RWPE2 (cell line): ENCODE results near the gene NDUFB4.
"Not testable (repeated sequence)": the region's sequence is repeated elsewhere in the genome, so short reads cannot be mapped to it uniquely, and the experiment has no call there.

Source experiments
- ATAC-seq: fragments of 200-7000 bp; cut with Tn5 transposase; 3 replicates; pipeline ENCODE4 v1.9.1; 2021; ENCODE audit warnings: low read depth
- DNase-seq: peaks from one replicate; pipeline ENCODE4 v3.0.0-alpha.2; 2020; ENCODE audit warnings: low spot score
- H3K27ac ChIP-seq: fragments of 450-650 bp; 2 replicates; pipeline ENCODE4 v1.5.1; 2017; ENCODE audit warnings: mild to moderate bottlenecking; ENCODE audit not compliant: poor library complexity, severe bottlenecking
- H3K27me3 ChIP-seq: fragments of 250-450 bp; sonication (Bioruptor Pico); 2 replicates; pipeline ENCODE4 v1.5.1; 2021; ENCODE audit warnings: mild to moderate bottlenecking, moderate library complexity; ENCODE audit not compliant: insufficient read depth, poor library complexity, severe bottlenecking
- H3K36me3 ChIP-seq: fragments of 250-450 bp; sonication (Bioruptor Pico); 2 replicates; pipeline ENCODE4 v1.5.1; 2020; ENCODE audit warnings: low read depth, mild to moderate bottlenecking, moderate library complexity
- H3K4me1 ChIP-seq: fragments of 250-450 bp; sonication (Bioruptor Pico); 2 replicates; pipeline ENCODE4 v1.5.1; 2021; ENCODE audit warnings: mild to moderate bottlenecking, moderate library complexity; ENCODE audit not compliant: insufficient read depth, poor library complexity, severe bottlenecking
- H3K4me3 ChIP-seq: fragments of 250-450 bp; sonication (Bioruptor Pico); 2 replicates; pipeline ENCODE4 v1.5.1; 2021; ENCODE audit warnings: mild to moderate bottlenecking, moderate library complexity; ENCODE audit not compliant: severe bottlenecking
- H3K9me3 ChIP-seq: fragments of 250-450 bp; sonication (Bioruptor Pico); 2 replicates; pipeline ENCODE4 v1.5.1; 2021; ENCODE audit warnings: mild to moderate bottlenecking, moderate library complexity; ENCODE audit not compliant: severe bottlenecking
- CTCF ChIP-seq: fragments of 450-650 bp; IDR thresholded peaks from one replicate; pipeline ENCODE4 v1.5.1; 2017; ENCODE audit warnings: mild to moderate bottlenecking, moderate library complexity; ENCODE audit not compliant: poor library complexity, severe bottlenecking

Gene NDUFB4

GRCh38 chr3:120637851-120638559 lies 41.9 kb downstream of the NDUFB4 start:
- Histone ChIP-seq H3K36me3 (no peaks in the 10 kb centered on the region), H3K4me1 (no peaks in the 10 kb centered on the region), H3K27ac (no peak overlapping the region), H3K9me3 (no peaks in the 10 kb centered on the region), H3K4me3 (no peak overlapping the region), H3K27me3 (no peaks in the 10 kb centered on the region)
- DNase-seq (no peak), ATAC-seq (no peak)
- no peak for TF ChIP-seq CTCF

- H3K27me3 ChIP-seq, H3K9me3 ChIP-seq, DNase-seq, H3K36me3 ChIP-seq, H3K27ac ChIP-seq, ATAC-seq, H3K4me1 ChIP-seq, H3K4me3 ChIP-seq: not testable (repeated sequence)
Observed at GRCh38 chr3:120638820-120639219, 42.7 kb downstream of the NDUFB4 start.

- no peak overlapping the region for H3K27ac ChIP-seq
- H3K9me3 ChIP-seq = no peaks in the 10 kb centered on the region
- no peak for TF ChIP-seq CTCF
- H3K36me3 ChIP-seq = no peaks in the 10 kb centered on the region
- ATAC-seq (no peak), DNase-seq (no peak)
- H3K4me1 ChIP-seq = no peaks in the 10 kb centered on the region
- H3K27me3 ChIP-seq = no peaks in the 10 kb centered on the region
- no peak overlapping the region for H3K4me3 ChIP-seq
Observed at GRCh38 chr3:120640231-120640630, 44.1 kb downstream of the NDUFB4 start.

GRCh38 chr3:120641696-120642246 lies 45.6 kb downstream of the NDUFB4 start:
- ATAC-seq (no peak), DNase-seq (no peak)
- Histone ChIP-seq H3K36me3 (no peaks in the 10 kb centered on the region), H3K4me1 (no peaks in the 10 kb centered on the region), H3K9me3 (no peaks in the 10 kb centered on the region), H3K4me3 (no peak overlapping the region), H3K27ac (no peak overlapping the region), H3K27me3 (no peaks in the 10 kb centered on the region)
- no peak for TF ChIP-seq CTCF

DNA sequence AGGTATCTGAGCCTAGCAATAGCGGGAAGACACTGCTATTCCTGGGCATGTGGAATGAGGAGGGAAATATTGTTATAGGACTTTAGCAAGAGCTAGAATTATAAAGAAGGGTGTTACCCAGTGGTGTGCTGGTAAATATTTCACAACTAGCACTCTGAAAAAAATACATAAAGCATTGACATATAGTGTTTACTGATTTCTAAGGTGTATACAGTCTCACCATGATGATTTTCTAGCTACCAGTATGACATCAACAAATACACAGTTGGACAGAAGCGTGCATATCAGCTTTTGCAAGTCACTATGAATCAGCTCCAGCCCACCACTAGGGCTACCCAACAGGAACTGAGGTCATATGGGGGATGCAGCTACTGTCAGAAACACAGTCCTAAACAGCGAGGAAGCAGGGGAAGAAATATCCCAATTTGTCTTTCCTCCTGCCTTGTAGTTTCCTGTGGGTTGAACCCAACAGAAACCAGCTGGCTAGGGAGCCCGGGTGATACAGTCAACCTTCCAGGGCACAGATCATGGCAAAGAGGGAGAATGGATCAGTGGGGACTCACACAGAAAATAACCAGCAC lies 46.3 kb downstream of the NDUFB4 start:
- Histone ChIP-seq H3K9me3 (no peaks in the 10 kb centered on the region), H3K36me3 (no peaks in the 10 kb centered on the region), H3K4me3 (no peak overlapping the region), H3K4me1 (no peaks in the 10 kb centered on the region), H3K27ac (no peak overlapping the region), H3K27me3 (no peaks in the 10 kb centered on the region)
- no peak for DNase-seq
- TF ChIP-seq CTCF = no peak
- no peak for ATAC-seq
